HK-2 (cell line): ENCODE measurements around the gene SCARF1.

ENCODE experiments used
- DNase-seq: peaks from one replicate; pipeline ENCODE4 v3.0.0-alpha.2; 2018; ENCODE audit not compliant: unreplicated experiment

The SCARF1 gene

GRCh38 chr17:1627982-1628855 lies 17.3 kb downstream of the SCARF1 start, which contains the start of gene SLC43A2:
Gene SLC43A2 (minus strand): TSS chr17:1628834. CDS start chr17:1627874, 960 bp downstream.
- peak; percentile 78 for DNase-seq

DNA sequence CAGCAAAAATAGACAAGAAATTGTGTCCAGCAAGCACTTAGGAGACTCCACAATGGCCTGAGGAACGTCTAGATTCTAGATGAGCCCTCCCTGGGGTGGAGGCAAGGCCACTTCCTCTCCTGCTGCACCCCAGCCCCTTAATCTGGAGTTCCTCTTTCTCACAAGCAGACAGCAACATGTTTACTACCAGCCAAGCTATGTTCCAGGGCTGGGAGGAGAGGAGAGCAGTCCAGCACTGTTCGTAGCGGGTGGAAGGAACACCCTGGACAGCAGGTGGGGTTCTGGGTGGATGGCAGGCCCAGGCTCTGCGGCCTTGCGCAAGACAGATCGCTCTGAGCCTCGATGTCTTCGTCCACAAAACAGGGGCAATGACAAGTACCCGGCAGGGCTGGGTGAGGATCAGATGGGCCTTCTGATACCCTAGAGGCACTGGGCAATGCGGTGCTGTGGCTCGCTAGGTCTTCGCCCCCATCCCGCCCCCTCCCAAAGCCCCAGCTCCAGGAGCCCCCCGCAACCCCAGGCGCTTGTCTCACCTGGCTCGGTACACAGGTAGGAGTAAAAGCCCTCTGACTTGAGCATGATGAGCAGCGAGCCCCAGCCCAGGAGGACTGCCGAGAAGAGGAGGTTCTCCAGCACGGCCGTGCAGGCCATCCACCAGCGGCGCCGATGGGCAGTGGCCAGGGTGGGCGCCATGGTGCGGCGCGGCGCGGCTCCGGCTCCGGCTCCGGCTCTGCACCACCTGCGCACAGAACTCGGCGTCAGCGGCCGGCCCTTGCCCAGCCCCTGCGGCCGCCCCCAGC lies 18.1 kb downstream of the SCARF1 start:
- no peak for DNase-seq

- DNase-seq = no peak
These were observed 19.2 kb downstream of the SCARF1 start for GRCh38 chr17:1626333-1626732.

GRCh38 chr17:1625581-1625980 lies 20.0 kb downstream of the SCARF1 start:
- no peak for DNase-seq

GRCh38 chr17:1625053-1625452 lies 20.5 kb downstream of the SCARF1 start:
- no peak for DNase-seq

DNA sequence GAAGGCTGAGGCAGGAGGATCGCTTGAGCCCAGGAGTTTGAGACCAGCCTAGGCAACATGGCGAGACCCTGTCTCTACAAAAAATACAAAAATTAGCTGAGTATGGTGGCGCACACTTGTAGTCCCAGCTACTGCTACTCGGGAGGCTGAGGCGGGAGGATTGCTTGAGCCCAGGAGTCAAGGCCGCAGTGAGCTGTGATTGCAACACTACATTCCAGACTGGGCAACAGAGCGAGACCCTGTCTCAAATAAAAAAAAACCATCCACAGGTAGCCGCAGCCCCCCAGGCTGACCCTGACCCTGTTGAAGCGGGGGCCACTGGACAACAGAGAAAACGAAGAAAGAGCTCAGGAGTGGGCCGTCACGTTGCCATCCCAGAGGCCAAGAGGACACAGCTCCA lies 20.9 kb downstream of the SCARF1 start:
- DNase-seq = no peak

DNA sequence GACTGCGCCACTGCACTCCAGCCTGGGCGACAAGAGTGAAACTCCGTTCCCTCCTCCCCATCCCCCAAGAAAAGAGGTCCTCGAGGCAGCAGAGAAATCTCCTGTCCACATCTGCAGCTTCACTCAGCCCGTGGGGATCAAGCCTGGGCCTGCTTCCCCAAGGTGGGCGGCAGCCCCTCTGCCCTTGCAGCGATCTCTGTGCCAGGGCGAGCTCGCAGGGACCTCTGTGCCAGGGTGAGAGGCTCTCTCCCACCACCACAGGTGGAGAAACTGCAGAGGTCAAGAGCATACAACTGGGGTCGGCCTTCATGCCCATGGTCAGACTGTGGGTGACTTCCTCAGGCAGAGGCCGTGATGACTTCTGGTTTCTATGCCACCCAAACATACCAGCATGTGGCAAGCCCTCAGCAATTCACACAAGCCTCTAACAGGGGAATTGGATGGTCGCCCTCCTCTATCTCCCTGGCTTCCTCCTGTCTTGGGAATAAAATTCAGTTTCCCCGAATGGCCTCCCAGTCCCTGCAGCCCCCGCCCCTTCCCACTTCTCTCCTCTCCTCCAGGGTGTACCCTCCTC lies 22.4 kb downstream of the SCARF1 start:
- DNase-seq = no peak

DNA sequence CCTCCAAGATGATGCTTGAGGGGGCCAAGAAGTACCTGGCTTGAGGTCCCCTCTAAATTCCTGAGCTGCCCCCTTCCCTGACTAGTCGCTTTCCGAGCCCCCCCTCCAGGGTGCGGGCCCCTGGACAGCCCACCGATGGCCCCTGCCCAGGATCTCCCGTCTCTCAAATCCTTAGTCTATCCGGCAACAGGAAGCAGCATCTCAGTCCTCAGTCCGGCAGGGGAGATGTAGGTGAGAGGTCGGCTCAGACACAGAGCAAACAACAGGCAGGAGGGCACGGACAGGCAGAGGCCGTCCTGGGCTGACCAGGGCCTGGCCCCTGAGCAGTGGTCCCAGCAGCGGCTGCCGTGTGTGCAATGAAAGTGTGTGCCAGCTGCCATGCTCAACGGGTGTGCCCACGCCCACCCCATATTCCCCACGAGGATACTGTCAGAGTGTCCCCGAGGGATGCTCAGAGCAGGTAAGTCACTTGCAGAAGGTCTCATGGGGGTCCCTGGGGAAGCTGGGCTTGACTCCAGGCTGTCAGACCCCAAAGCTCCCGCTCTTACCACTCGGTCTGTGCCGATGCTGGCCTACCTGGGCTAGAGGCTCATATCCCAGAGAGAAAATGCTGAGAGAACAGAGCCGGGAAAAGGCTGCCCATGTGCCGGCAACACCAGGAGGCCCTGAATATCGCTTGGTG lies 24.1 kb downstream of the SCARF1 start:
- no peak for DNase-seq

- no peak for DNase-seq
These were observed 25.0 kb downstream of the SCARF1 start for GRCh38 chr17:1620486-1620885.

- DNase-seq = peak; percentile 80
These were observed 27.8 kb downstream of the SCARF1 start for GRCh38 chr17:1617620-1618174.

GRCh38 chr17:1616101-1616500 lies 29.4 kb downstream of the SCARF1 start:
- no peak for DNase-seq

DNA sequence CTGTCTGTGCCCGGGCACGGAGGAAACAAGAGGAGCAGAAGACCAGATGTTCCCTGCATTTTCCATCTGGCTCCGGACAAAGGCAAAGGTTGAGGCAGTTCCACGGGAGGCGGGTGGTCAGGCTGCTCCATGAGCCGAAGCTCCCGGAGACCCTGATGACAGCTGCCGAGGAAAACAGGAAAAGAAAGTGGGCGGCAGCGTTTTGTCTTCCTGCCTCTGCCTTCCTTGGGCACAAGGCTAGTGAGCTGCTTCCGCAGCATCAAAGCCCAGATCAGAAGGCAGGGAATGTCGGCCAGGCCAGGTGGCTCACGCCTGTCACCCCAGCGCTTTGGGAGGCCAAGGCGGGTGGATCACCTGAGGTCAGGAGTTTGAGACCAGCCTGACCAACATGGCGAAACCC lies 33.1 kb downstream of the SCARF1 start:
- no peak for DNase-seq

GRCh38 chr17:1611715-1612114 lies 33.8 kb downstream of the SCARF1 start:
- DNase-seq = no peak

GRCh38 chr17:1608676-1609075 lies 36.9 kb downstream of the SCARF1 start:
- DNase-seq = no peak

GRCh38 chr17:1607971-1608320 lies 37.6 kb downstream of the SCARF1 start:
- DNase-seq = no peak

- DNase-seq = no peak
These were observed 39.1 kb downstream of the SCARF1 start for GRCh38 chr17:1606352-1606985.

DNA sequence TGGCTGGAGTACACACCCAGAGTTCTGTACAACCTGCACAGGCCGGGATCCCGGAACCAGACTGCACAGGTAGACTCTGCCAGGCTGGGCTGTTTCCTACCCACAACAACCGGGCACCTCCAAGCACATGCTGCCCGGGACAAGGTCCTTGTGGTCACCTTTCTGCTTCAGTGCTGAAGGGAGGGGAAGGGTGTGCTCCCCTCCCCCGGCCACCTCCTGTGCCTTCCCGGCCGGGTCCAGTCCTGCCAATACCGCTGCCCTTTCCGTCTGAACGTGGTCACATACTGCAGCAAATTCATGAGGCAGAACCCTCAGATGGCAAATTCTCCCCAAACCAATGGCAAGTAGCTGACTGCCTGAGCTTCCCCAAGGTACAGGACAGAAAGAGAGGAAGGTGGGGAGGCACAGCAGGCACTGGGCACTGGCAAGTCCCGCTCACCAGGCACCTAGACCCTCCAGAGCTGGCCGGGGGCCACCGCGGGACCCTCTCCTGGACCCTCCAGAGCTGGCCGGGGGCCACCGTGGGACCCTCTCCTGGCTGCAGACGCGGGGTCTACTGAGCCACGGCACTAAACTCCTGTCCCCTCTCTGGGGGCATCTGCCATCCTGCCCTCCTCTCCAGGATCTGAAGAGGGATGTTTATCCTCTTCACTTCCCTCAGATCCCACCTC lies 39.7 kb downstream of the SCARF1 start:
- DNase-seq = no peak

DNA sequence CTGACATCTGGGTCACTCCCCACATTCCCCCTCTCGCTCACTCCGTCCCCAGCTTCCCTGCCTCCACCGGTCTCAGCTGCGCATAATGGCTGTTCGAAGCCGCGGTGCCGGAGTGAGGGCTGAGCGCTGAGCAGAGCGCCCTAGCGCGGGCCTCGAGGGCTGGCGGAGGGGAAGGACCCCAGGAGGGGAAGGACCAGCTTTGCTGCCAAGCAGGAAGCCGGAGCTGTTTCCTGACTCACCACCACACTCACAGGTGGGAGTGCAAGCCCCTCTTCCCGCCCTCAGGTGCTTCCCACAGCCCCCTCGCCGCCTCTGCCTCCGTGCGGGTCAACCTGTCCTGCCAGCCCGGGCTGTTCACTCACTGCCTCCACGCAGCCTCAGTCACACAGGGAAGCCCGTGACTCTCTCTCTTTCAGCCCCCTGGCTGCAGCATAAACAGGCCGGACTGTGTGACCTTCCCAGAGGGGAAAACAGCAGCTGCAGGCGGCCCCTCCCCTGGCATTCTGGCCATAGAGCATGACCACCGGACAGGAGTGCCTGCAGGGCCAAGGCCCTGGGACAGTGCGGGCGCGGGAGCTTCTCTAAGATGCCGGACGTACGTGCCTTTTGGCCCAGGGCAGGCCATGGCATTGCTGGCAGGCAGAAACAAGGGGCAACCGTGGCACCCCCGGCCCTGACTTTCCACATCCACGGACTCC lies 40.6 kb downstream of the SCARF1 start:
- DNase-seq = no peak

- no peak for DNase-seq
These were observed 44.0 kb downstream of the SCARF1 start for GRCh38 chr17:1601571-1601970.
